ENCODE measurements around the gene TRIO. TPM values are rescaled to one million over a fixed set of nuclear protein-coding genes. Genes with fewer than 3 reads are reported as not detected.

The TRIO gene
- total RNA-seq, 1 experiment from 2014 or later, result 211 TPM

DNA sequence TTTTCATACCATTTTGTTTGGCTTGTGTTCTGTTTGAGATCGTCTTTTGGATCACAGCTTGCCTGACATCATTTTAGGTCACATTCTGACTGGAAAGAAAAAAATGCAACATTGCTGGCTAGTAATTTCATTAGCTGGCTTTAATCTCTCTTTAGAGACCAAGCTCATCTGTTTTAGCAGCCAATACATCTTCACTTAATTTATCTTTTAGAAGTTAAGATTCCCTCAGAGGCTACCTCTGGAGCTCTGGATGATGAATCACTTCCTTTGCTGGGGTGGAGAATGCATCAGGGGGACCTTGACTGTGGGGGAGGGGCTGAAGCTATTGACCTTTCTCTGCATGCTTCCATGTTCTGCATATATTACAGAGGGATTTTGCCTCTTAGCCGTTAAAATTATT lies 256.9 kb downstream of the TRIO start:
- no peaks in the 10 kb centered on the region for H4K20me1 ChIP-seq (ENCODE audit: low read length)
- CTCF ChIA-PET, result interaction anchor here (0.7 to 1.1 kb wide), 2 partner anchors 14 to 248 kb away, joined by 3 to 6 read pairs; no protein-coding TSS in a partner anchor
- BruUV-seq (replicated peaks), result no TSS peak
- peaks cover 42% of the 10 kb centered on the region for H3K4me1 ChIP-seq (ENCODE audit: insufficient read depth, low read length)
- peaks cover 30% of the 10 kb centered on the region for H3K79me2 ChIP-seq (ENCODE audit: low read length)
- peaks cover 54% of the 10 kb centered on the region for H3K36me3 ChIP-seq (ENCODE audit: low read depth, low read length)
- no peaks in the 10 kb centered on the region for H3K27me3 ChIP-seq (ENCODE audit: low read length)
- H3K9me3 ChIP-seq (ENCODE audit: low read length), result no peaks in the 10 kb centered on the region
- H3K4me3 ChIP-seq (ENCODE audit: low read length), result peak overlapping the region; percentile 2; the same call in 1 of the 2 replicates
- H2AFZ ChIP-seq (ENCODE audit: low read length), result no peak overlapping the region
- ATAC-seq (peak; percentile 29), DNase-seq (peak; percentile 51)
- peak overlapping the region; percentile 22 for H3K27ac ChIP-seq (ENCODE audit: low read length)
- intact Hi-C loops (cut with micrococcal nuclease), result no loop called here
- TF ChIP-seq EZH2phosphoT487 (IDR thresholded peaks at IDR 0.05; ENCODE audit: borderline replicate concordance, low read length) (no peak), EZH2 (IDR thresholded peaks at IDR 0.05; ENCODE audit: low read length, unreplicated experiment) (no peak)
- POLR2A ChIA-PET (ENCODE audit: unreplicated experiment), result no interaction called here
- H3K9me2 ChIP-seq (replicated peaks; ENCODE audit: low read length), result no peaks in the 10 kb centered on the region
- no peak overlapping the region for H3K9ac ChIP-seq (ENCODE audit: low read length)
- peaks cover 10% of the 10 kb centered on the region for H3F3A ChIP-seq (ENCODE audit: low read length, unreplicated experiment)
- peak overlapping the region; percentile 42 for H3K4me2 ChIP-seq (ENCODE audit: low read length)

DNA sequence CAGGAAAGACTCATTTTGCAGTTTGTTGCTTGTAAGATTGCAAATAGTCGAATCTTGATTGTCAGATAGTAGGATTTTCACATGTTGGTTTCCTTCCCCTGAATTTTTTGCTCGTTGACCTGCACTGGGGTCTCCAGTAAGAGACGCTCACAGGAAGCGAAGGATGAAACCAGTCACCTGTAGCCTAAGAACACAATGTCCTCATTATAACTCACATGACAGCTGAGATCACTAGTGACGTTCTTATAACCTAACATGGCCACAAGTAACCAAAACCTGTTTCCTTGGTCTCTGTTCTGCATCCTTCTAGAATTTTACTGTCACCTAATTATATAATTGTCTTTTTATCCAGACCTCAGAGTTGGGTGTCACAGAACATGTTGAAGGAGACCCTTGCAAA lies 257.5 kb downstream of the TRIO start:
- no peak overlapping the region for H3K9ac ChIP-seq (ENCODE audit: low read length)
- H4K20me1 ChIP-seq (ENCODE audit: low read length), result no peaks in the 10 kb centered on the region
- no peak for ATAC-seq

DNA sequence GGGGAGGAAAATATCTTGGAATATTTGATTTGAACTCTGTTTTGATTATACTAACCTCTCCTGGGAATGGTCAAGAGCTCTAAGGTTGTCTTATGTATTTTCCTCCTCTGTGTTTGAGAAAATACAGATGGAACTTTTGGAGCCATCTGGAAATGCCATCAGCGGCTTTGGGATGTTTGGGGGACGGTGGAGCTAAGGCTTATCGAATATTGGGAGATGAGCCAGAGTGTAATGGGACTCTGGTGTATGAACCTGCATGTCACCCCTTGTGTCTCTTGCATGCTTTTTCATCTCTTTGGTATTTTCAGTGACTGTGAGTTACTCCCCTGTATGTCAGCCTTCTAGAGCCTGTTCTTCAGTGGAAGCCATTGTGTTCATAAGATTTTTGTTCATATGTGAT lies 258.5 kb downstream of the TRIO start:
- no TSS peak for BruUV-seq (replicated peaks)

More for the DNA sequence above, 257.5 kb downstream of the TRIO start:
- Histone ChIP-seq H3K27ac (ENCODE audit: low read length) (no peak overlapping the region), H3F3A (ENCODE audit: low read length, unreplicated experiment) (peaks cover 13% of the 10 kb centered on the region), H3K9me3 (ENCODE audit: low read length) (no peaks in the 10 kb centered on the region), H3K27me3 (ENCODE audit: low read length) (no peaks in the 10 kb centered on the region), H2AFZ (ENCODE audit: low read length) (no peak overlapping the region), H3K36me3 (ENCODE audit: low read depth, low read length) (peaks cover 49% of the 10 kb centered on the region), H3K9me2 (replicated peaks; ENCODE audit: low read length) (no peaks in the 10 kb centered on the region), H3K4me1 (ENCODE audit: insufficient read depth, low read length) (peaks cover 47% of the 10 kb centered on the region), H3K4me3 (ENCODE audit: low read length) (no peak overlapping the region), H3K4me2 (ENCODE audit: low read length) (peak overlapping the region; percentile 42; the same call in 1 of the 2 replicates), H3K79me2 (ENCODE audit: low read length) (peaks cover 30% of the 10 kb centered on the region)
- no peak for DNase-seq
- POLR2A ChIA-PET (ENCODE audit: unreplicated experiment), result no interaction called here
- CTCF ChIA-PET, result interaction anchor here (0.7 to 1.1 kb wide), 2 partner anchors 14 to 248 kb away, joined by 3 to 6 read pairs; no protein-coding TSS in a partner anchor
- intact Hi-C loops (cut with micrococcal nuclease), result no loop called here
- TF ChIP-seq, protein P1, sequence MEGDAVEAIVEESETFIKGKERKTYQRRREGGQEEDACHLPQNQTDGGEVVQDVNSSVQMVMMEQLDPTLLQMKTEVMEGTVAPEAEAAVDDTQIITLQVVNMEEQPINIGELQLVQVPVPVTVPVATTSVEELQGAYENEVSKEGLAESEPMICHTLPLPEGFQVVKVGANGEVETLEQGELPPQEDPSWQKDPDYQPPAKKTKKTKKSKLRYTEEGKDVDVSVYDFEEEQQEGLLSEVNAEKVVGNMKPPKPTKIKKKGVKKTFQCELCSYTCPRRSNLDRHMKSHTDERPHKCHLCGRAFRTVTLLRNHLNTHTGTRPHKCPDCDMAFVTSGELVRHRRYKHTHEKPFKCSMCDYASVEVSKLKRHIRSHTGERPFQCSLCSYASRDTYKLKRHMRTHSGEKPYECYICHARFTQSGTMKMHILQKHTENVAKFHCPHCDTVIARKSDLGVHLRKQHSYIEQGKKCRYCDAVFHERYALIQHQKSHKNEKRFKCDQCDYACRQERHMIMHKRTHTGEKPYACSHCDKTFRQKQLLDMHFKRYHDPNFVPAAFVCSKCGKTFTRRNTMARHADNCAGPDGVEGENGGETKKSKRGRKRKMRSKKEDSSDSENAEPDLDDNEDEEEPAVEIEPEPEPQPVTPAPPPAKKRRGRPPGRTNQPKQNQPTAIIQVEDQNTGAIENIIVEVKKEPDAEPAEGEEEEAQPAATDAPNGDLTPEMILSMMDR (conservative IDR thresholded peaks at IDR 0.05; ENCODE audit: low read depth, low read length), result no peak
- no peak for TF ChIP-seq EZH2phosphoT487 (IDR thresholded peaks at IDR 0.05; ENCODE audit: borderline replicate concordance, low read length)
- no peak for TF ChIP-seq EZH2 (IDR thresholded peaks at IDR 0.05; ENCODE audit: low read length, unreplicated experiment)
- no TSS peak for BruUV-seq (replicated peaks)

More for the DNA sequence above, 258.5 kb downstream of the TRIO start:
- H2AFZ ChIP-seq (ENCODE audit: low read length), result no peak overlapping the region
- H3K4me3 ChIP-seq (ENCODE audit: low read length), result no peak overlapping the region
- no peak overlapping the region for H3K27ac ChIP-seq (ENCODE audit: low read length)
- no peaks in the 10 kb centered on the region for H3K9me3 ChIP-seq (ENCODE audit: low read length)
- no peak overlapping the region for H3K4me2 ChIP-seq (ENCODE audit: low read length)
- DNase-seq (no peak), ATAC-seq (no peak)
- no peaks in the 10 kb centered on the region for H4K20me1 ChIP-seq (ENCODE audit: low read length)
- H3K9ac ChIP-seq (ENCODE audit: low read length), result no peak overlapping the region
- TF ChIP-seq EZH2phosphoT487 (IDR thresholded peaks at IDR 0.05; ENCODE audit: borderline replicate concordance, low read length) (no peak), EZH2 (IDR thresholded peaks at IDR 0.05; ENCODE audit: low read length, unreplicated experiment) (no peak)
- TF ChIP-seq, protein P1 (conservative IDR thresholded peaks at IDR 0.05; ENCODE audit: low read depth, low read length), result no peak
- ChIA-PET POLR2A (ENCODE audit: unreplicated experiment) (no interaction called here), CTCF (no interaction called here)
- peaks cover 56% of the 10 kb centered on the region for H3K4me1 ChIP-seq (ENCODE audit: insufficient read depth, low read length)
- H3K9me2 ChIP-seq (replicated peaks; ENCODE audit: low read length), result no peaks in the 10 kb centered on the region
- intact Hi-C loops (cut with micrococcal nuclease), result no loop called here
- H3K27me3 ChIP-seq (ENCODE audit: low read length), result no peaks in the 10 kb centered on the region
- H3K36me3 ChIP-seq (ENCODE audit: low read depth, low read length), result peaks cover 45% of the 10 kb centered on the region
- H3K79me2 ChIP-seq (ENCODE audit: low read length), result peaks cover 30% of the 10 kb centered on the region
- H3F3A ChIP-seq (ENCODE audit: low read length, unreplicated experiment), result peaks cover 19% of the 10 kb centered on the region
